GM23338 (cell line): ENCODE data around the gene CYGB. TPM values are rescaled to one million over a fixed set of nuclear protein-coding genes. Genes with fewer than 3 reads are reported as not detected.

Source experiments
- ATAC-seq: fragments of 200-7000 bp; cut with Tn5 transposase; 3 replicates; pipeline ENCODE4 v1.9.1; 2020
- DNase-seq: peaks from one replicate; pipeline ENCODE4 v3.0.0-alpha.2; 2015; ENCODE audit warnings: low spot score
- H2AFZ ChIP-seq: fragments of 200-600 bp; sonication (generic); 2 replicates; pipeline ENCODE4 v1.8.0; 2016; ENCODE audit warnings: antibody characterized with exemption, mild to moderate bottlenecking, moderate library complexity
- H3F3A ChIP-seq: fragments of 200-600 bp; sonication (generic); replicated peaks from 2 replicates; pipeline ENCODE4 v1.8.0; 2017; ENCODE audit warnings: antibody characterized with exemption, mixed run types, low read depth
- H3K27ac ChIP-seq: fragments of 200-600 bp; sonication (generic); 2 replicates; pipeline ENCODE4 v1.6.1; 2016; ENCODE audit warnings: low read depth
- H3K27me3 ChIP-seq: fragments of 200-600 bp; sonication (generic); 2 replicates; pipeline ENCODE4 v1.8.0; 2016; ENCODE audit warnings: mild to moderate bottlenecking, mixed run types, moderate library complexity; ENCODE audit not compliant: insufficient read depth
- H3K36me3 ChIP-seq: fragments of 200-600 bp; sonication (generic); 2 replicates; pipeline ENCODE4 v1.8.0; 2016; ENCODE audit warnings: mild to moderate bottlenecking; ENCODE audit not compliant: insufficient read depth
- H3K4me1 ChIP-seq: fragments of 200-600 bp; sonication (generic); 2 replicates; pipeline ENCODE4 v1.8.0; 2016; ENCODE audit warnings: mild to moderate bottlenecking, moderate library complexity; ENCODE audit not compliant: insufficient read depth
- H3K4me2 ChIP-seq: fragments of 200-600 bp; sonication (generic); 2 replicates; pipeline ENCODE4 v1.7.1; 2017; ENCODE audit warnings: mixed run types
- H3K4me3 ChIP-seq: fragments of 200-600 bp; sonication (generic); 2 replicates; pipeline ENCODE4 v1.6.1; 2016; ENCODE audit warnings: mixed run types
- H3K79me2 ChIP-seq: fragments of 200-600 bp; sonication (generic); replicated peaks from 2 replicates; pipeline ENCODE4 v1.8.0; 2017; ENCODE audit warnings: mild to moderate bottlenecking; ENCODE audit not compliant: insufficient read depth
- H3K9me2 ChIP-seq: fragments of 200-600 bp; sonication (generic); 2 replicates; pipeline ENCODE4 v1.8.0; 2017; ENCODE audit not compliant: insufficient read depth
- H4K20me1 ChIP-seq: fragments of 200-600 bp; sonication (generic); replicated peaks from 2 replicates; pipeline ENCODE4 v1.8.0; 2017; ENCODE audit warnings: mild to moderate bottlenecking; ENCODE audit not compliant: insufficient read depth
- H3K27ac Mint-ChIP-seq: 2 replicates; pipeline ENCODE4 v1.8.0; 2020; ENCODE audit warnings: inconsistent platforms, mild to moderate bottlenecking, moderate library complexity, mixed read lengths
- H3K27me3 Mint-ChIP-seq: 3 replicates; pipeline ENCODE4 v1.8.0; 2022; ENCODE audit warnings: low read depth, mild to moderate bottlenecking, moderate library complexity, mixed read lengths, inconsistent platforms; ENCODE audit not compliant: insufficient read depth, poor library complexity
- H3K36me3 Mint-ChIP-seq: 3 replicates; pipeline ENCODE4 v1.8.0; 2021; ENCODE audit warnings: low read depth, mild to moderate bottlenecking, inconsistent platforms, moderate library complexity, mixed read lengths
- H3K4me1 Mint-ChIP-seq: 3 replicates; pipeline ENCODE4 v1.8.0; 2020; ENCODE audit warnings: mild to moderate bottlenecking, inconsistent platforms, mixed read lengths
- H3K4me3 Mint-ChIP-seq: 3 replicates; pipeline ENCODE4 v1.8.0; 2021; ENCODE audit warnings: moderate library complexity, mild to moderate bottlenecking, inconsistent platforms, mixed read lengths
- H3K9me3 Mint-ChIP-seq: 3 replicates; pipeline ENCODE4 v1.8.0; 2020; ENCODE audit warnings: moderate library complexity, mild to moderate bottlenecking, inconsistent platforms, mixed read lengths
- CTCF ChIP-seq, 2 experiments: fragments of 200-600 bp in 1 of 2; sonication (generic) in 1 of 2; conservative IDR thresholded peaks; 2 replicates each; pipeline versions ENCODE4 v1.5.1 to v1.6.1; 2016 to 2017; ENCODE audit warnings: antibody characterized with exemption in 2 of 2, low read depth in 2 of 2, mild to moderate bottlenecking in 2 of 2, moderate library complexity in 1 of 2
- JUNB ChIP-seq: IDR thresholded peaks from one replicate; pipeline ENCODE4 v1.6.1; 2016; ENCODE audit warnings: antibody characterized with exemption; ENCODE audit not compliant: unreplicated experiment
- NANOG ChIP-seq: IDR thresholded peaks from 2 replicates; pipeline ENCODE4 v1.6.1; 2016; ENCODE audit warnings: antibody characterized with exemption, borderline replicate concordance
- ZNF114 ChIP-seq: fragments of 250-450 bp; sonication (Bioruptor Pico); IDR thresholded peaks from 2 replicates; pipeline ENCODE4 v1.5.0; 2020; ENCODE audit warnings: mild to moderate bottlenecking, moderate library complexity
- ZNF331 ChIP-seq: fragments of 250-450 bp; sonication (Bioruptor Pico); IDR thresholded peaks from 2 replicates; pipeline ENCODE4 v1.5.0; 2020; ENCODE audit warnings: low read depth, mild to moderate bottlenecking, moderate library complexity
- polyA plus RNA-seq: library from polyadenylated mRNA; unstranded; fragments of >200 nt; fragmentation: Nextera tagmentation; extraction: Ambion mirVana; gene quantifications from 2 replicates; pipeline ENCODE4 v1.2.1, GENCODE V29; 2016
- total RNA-seq: library from RNA; depleted of rRNA; stranded (reverse); fragments of >200 nt; shearing (Covaris generic); gene quantifications from 2 replicates; pipeline ENCODE4 v1.2.3, GENCODE V29; 2014
- TF ChIP-seq, protein P1 (sequence below): IDR thresholded peaks from one replicate; pipeline ENCODE4 v1.6.1; 2018; ENCODE audit warnings: antibody characterized with exemption; ENCODE audit not compliant: unreplicated experiment
- TF ChIP-seq, protein P2 (sequence below): fragments of 250-450 bp; sonication (Bioruptor Pico); IDR thresholded peaks from 2 replicates; pipeline ENCODE4 v1.5.0; 2020; ENCODE audit warnings: mild to moderate bottlenecking, moderate library complexity
- TF ChIP-seq, protein P3 (sequence below): IDR thresholded peaks from 2 replicates; pipeline ENCODE4 v1.6.1; 2016; ENCODE audit warnings: antibody characterized with exemption

Gene CYGB
- total and polyA plus RNA-seq, 2 experiments from 2014 or later = 1.2 to 1.7 TPM

DNA sequence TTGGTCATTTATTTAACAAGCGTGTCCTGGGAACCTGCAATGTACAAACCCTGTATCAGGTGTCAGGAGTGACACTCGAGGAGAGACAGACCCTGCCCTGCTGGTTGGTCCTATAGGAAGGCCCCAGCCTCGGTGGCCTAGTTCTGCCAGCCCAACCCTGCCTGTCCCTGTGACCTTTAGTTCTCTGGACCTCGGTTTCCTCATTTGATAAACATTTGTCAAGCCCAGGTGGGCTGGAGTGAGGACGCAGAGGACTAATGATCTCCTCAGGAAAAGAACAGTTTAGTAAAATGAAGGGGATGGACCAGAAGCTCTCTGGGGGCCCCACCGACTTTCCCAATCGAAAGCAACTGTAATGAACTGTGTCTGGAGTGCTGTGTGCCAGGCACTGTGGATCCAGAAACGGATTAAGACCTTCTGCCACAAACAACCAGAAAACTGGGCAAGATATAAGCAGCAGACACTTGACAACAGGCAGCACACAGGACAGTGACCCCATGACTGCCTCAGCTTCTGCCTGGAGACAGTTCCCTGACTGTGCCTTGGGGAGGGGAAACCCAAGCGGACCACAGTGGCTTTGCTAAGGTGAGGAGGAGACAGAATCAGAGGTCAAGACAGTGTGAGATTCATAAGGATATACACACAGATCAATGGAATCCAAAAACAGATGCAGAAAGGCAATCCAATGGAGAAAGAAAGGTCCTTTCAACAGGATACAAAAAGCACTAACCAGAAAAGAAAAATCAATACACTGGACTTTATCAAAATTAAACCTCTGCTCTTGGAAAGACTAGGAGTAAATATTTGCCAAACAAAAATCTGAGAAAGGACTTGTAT, 11.1 kb upstream of the CYGB start:
- H3K4me1 ChIP-seq = peaks cover 12% of the 10 kb centered on the region; the same call in 1 of the 2 replicates
- no peak overlapping the region for H2AFZ ChIP-seq
- H3K9me2 ChIP-seq = no peaks in the 10 kb centered on the region
- H3K27me3 Mint-ChIP-seq = peaks cover 16% of the 10 kb centered on the region
- H3K36me3 ChIP-seq = no peaks in the 10 kb centered on the region
- H3K27ac ChIP-seq = no peak overlapping the region
- H3K4me1 Mint-ChIP-seq = peaks cover 20% of the 10 kb centered on the region
- H3K79me2 ChIP-seq = no peaks in the 10 kb centered on the region
- H3K4me3 ChIP-seq = no peak overlapping the region
- no peaks in the 10 kb centered on the region for H3K27me3 ChIP-seq
- DNase-seq = peak; percentile 1
- TF ChIP-seq, protein P1, sequence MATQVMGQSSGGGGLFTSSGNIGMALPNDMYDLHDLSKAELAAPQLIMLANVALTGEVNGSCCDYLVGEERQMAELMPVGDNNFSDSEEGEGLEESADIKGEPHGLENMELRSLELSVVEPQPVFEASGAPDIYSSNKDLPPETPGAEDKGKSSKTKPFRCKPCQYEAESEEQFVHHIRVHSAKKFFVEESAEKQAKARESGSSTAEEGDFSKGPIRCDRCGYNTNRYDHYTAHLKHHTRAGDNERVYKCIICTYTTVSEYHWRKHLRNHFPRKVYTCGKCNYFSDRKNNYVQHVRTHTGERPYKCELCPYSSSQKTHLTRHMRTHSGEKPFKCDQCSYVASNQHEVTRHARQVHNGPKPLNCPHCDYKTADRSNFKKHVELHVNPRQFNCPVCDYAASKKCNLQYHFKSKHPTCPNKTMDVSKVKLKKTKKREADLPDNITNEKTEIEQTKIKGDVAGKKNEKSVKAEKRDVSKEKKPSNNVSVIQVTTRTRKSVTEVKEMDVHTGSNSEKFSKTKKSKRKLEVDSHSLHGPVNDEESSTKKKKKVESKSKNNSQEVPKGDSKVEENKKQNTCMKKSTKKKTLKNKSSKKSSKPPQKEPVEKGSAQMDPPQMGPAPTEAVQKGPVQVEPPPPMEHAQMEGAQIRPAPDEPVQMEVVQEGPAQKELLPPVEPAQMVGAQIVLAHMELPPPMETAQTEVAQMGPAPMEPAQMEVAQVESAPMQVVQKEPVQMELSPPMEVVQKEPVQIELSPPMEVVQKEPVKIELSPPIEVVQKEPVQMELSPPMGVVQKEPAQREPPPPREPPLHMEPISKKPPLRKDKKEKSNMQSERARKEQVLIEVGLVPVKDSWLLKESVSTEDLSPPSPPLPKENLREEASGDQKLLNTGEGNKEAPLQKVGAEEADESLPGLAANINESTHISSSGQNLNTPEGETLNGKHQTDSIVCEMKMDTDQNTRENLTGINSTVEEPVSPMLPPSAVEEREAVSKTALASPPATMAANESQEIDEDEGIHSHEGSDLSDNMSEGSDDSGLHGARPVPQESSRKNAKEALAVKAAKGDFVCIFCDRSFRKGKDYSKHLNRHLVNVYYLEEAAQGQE = no peak
- TF ChIP-seq, protein P2, sequence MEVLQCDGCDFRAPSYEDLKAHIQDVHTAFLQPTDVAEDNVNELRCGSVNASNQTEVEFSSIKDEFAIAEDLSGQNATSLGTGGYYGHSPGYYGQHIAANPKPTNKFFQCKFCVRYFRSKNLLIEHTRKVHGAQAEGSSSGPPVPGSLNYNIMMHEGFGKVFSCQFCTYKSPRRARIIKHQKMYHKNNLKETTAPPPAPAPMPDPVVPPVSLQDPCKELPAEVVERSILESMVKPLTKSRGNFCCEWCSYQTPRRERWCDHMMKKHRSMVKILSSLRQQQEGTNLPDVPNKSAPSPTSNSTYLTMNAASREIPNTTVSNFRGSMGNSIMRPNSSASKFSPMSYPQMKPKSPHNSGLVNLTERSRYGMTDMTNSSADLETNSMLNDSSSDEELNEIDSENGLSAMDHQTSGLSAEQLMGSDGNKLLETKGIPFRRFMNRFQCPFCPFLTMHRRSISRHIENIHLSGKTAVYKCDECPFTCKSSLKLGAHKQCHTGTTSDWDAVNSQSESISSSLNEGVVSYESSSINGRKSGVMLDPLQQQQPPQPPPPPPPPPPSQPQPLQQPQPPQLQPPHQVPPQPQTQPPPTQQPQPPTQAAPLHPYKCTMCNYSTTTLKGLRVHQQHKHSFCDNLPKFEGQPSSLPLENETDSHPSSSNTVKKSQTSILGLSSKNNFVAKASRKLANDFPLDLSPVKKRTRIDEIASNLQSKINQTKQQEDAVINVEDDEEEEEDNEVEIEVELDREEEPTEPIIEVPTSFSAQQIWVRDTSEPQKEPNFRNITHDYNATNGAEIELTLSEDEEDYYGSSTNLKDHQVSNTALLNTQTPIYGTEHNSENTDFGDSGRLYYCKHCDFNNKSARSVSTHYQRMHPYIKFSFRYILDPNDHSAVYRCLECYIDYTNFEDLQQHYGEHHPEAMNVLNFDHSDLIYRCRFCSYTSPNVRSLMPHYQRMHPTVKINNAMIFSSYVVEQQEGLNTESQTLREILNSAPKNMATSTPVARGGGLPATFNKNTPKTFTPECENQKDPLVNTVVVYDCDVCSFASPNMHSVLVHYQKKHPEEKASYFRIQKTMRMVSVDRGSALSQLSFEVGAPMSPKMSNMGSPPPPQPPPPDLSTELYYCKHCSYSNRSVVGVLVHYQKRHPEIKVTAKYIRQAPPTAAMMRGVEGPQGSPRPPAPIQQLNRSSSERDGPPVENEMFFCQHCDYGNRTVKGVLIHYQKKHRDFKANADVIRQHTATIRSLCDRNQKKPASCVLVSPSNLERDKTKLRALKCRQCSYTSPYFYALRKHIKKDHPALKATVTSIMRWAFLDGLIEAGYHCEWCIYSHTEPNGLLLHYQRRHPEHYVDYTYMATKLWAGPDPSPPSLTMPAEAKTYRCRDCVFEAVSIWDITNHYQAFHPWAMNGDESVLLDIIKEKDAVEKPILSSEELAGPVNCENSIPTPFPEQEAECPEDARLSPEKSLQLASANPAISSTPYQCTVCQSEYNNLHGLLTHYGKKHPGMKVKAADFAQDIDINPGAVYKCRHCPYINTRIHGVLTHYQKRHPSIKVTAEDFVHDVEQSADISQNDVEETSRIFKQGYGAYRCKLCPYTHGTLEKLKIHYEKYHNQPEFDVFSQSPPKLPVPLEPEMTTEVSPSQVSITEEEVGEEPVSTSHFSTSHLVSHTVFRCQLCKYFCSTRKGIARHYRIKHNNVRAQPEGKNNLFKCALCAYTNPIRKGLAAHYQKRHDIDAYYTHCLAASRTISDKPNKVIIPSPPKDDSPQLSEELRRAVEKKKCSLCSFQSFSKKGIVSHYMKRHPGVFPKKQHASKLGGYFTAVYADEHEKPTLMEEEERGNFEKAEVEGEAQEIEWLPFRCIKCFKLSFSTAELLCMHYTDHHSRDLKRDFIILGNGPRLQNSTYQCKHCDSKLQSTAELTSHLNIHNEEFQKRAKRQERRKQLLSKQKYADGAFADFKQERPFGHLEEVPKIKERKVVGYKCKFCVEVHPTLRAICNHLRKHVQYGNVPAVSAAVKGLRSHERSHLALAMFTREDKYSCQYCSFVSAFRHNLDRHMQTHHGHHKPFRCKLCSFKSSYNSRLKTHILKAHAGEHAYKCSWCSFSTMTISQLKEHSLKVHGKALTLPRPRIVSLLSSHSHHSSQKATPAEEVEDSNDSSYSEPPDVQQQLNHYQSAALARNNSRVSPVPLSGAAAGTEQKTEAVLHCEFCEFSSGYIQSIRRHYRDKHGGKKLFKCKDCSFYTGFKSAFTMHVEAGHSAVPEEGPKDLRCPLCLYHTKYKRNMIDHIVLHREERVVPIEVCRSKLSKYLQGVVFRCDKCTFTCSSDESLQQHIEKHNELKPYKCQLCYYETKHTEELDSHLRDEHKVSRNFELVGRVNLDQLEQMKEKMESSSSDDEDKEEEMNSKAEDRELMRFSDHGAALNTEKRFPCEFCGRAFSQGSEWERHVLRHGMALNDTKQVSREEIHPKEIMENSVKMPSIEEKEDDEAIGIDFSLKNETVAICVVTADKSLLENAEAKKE (CRISPR knock-in tag) = no peak
- no peak for TF ChIP-seq ZNF331
- TF ChIP-seq, protein P3, sequence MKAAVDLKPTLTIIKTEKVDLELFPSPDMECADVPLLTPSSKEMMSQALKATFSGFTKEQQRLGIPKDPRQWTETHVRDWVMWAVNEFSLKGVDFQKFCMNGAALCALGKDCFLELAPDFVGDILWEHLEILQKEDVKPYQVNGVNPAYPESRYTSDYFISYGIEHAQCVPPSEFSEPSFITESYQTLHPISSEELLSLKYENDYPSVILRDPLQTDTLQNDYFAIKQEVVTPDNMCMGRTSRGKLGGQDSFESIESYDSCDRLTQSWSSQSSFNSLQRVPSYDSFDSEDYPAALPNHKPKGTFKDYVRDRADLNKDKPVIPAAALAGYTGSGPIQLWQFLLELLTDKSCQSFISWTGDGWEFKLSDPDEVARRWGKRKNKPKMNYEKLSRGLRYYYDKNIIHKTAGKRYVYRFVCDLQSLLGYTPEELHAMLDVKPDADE = no peak
- no peak for TF ChIP-seq JUNB
- no peak for TF ChIP-seq NANOG
- TF ChIP-seq ZNF114 = no peak
- no peak for TF ChIP-seq CTCF (conservative IDR thresholded peaks at IDR 0.05; ENCODE audit: low read depth in 2 of 2)
- H3K9me3 Mint-ChIP-seq = no peaks in the 10 kb centered on the region
- H4K20me1 ChIP-seq = no peaks in the 10 kb centered on the region
- no peaks in the 10 kb centered on the region for H3K36me3 Mint-ChIP-seq
- H3F3A ChIP-seq = no peaks in the 10 kb centered on the region; the same call in 1 of the 2 replicates
- no peak for ATAC-seq
- H3K4me2 ChIP-seq = no peak overlapping the region
- H3K27ac Mint-ChIP-seq = no peak overlapping the region
- H3K4me3 Mint-ChIP-seq = no peak overlapping the region
